K562 (cell line): ENCODE measurements around the gene GMDS. TPM values are rescaled to one million over a fixed set of nuclear protein-coding genes. Genes with fewer than 3 reads are reported as not detected.

Experiments
- ATAC-seq: fragments of 200-7000 bp; cut with Tn5 transposase; 3 replicates; pipeline ENCODE4 v1.9.1; 2020; ENCODE audit warnings: moderate library complexity
- BruUV-seq: library from RNA; stranded (reverse); fragments of 400-500 nt; replicated peaks from 2 replicates; lab custom pipeline; 2021; lab: Mats Ljungman, UMichigan
- CTCF ChIA-PET: fragments of 300-600 bp; formaldehyde crosslinking; extraction: SDS; loops from one replicate; lab custom pipeline; 2021; ENCODE audit warnings: low intra/inter-chr PET ratio; lab: Yijun Ruan, JAX
- POLR2A ChIA-PET: fragments of 300-600, 350-650 bp; sonication (Branson Sonifier 250); formaldehyde crosslinking; extraction: SDS; loops from one replicate; lab custom pipeline; 2021; ENCODE audit warnings: antibody characterized with exemption, inconsistent platforms; lab: Yijun Ruan, JAX
- DNase-seq, 4 experiments: peaks; one replicate each; pipeline versions ENCODE4 v3.0.0 to v3.0.0-alpha.2; 2011 to 2018; ENCODE audit warnings: low spot score in 3 of 4, mixed read lengths in 3 of 4; ENCODE audit errors: extremely low read depth in 1 of 4
- FAIRE-seq: peaks from 2 replicates; lab custom pipeline; 2011; peaks lifted over from hg19 to GRCh38; lab: Jason Lieb, UNC
- H2AFZ ChIP-seq: 2 replicates; pipeline ENCODE4 v1.6.0; 2011; ENCODE audit warnings: low read depth, low read length, control low read depth, inconsistent platforms
- H3K27ac ChIP-seq: fragments of 200-600 bp; 3 replicates; pipeline ENCODE4 v1.8.0; 2011; ENCODE audit warnings: low read depth, mild to moderate bottlenecking, control low read depth, inconsistent platforms, low read length, moderate library complexity, mixed read lengths; ENCODE audit errors: extremely low read depth
- H3K27me3 ChIP-seq, 2 experiments: fragments of 300-600 bp in 1 of 2; 2 replicates in 1 of 2; 3 replicates in 1 of 2; pipeline versions ENCODE4 v1.6.0 to v1.8.0; 2011; ENCODE audit warnings: inconsistent platforms in 2 of 2, low read length in 2 of 2, mild to moderate bottlenecking in 1 of 2, mixed read lengths in 1 of 2, moderate library complexity in 1 of 2; ENCODE audit not compliant: control insufficient read depth in 2 of 2, insufficient read depth in 2 of 2
- H3K36me3 ChIP-seq: fragments of 300-600 bp; 3 replicates; pipeline ENCODE4 v1.8.0; 2011; ENCODE audit warnings: mild to moderate bottlenecking, low read length, inconsistent platforms; ENCODE audit not compliant: control insufficient read depth, insufficient read depth
- H3K4me1 ChIP-seq, 2 experiments: fragments of 200-600 bp in 1 of 2; replicated peaks in 1 of 2; 2 replicates in 1 of 2; 3 replicates in 1 of 2; pipeline versions ENCODE4 v1.5.1 to v1.8.0; 2011; ENCODE audit warnings: inconsistent platforms in 2 of 2, low read length in 2 of 2, mild to moderate bottlenecking in 1 of 2, mixed read lengths in 1 of 2, moderate library complexity in 1 of 2; ENCODE audit not compliant: control insufficient read depth in 2 of 2, insufficient read depth in 2 of 2
- H3K4me2 ChIP-seq: 2 replicates; pipeline ENCODE4 v1.6.1; 2011; ENCODE audit warnings: low read length, control low read depth, inconsistent platforms, mixed read lengths; ENCODE audit not compliant: insufficient read depth
- H3K4me3 ChIP-seq: fragments of 200-600 bp; sonication (generic), shearing (Covaris generic); 2 replicates; pipeline ENCODE4 v1.5.1; 2016; ENCODE audit warnings: control low read depth, inconsistent platforms
- H3K79me2 ChIP-seq: fragments of 200-600 bp; 3 replicates; pipeline ENCODE4 v1.8.0; 2011; ENCODE audit warnings: low read length, inconsistent platforms; ENCODE audit not compliant: control insufficient read depth, insufficient read depth
- H3K9ac ChIP-seq, 2 experiments: 2 replicates each; pipeline versions ENCODE4 v1.6.0 to v1.6.1; 2011; ENCODE audit warnings: low read depth in 2 of 2, low read length in 2 of 2, control low read depth in 1 of 2, inconsistent platforms in 1 of 2, mild to moderate bottlenecking in 1 of 2, mixed read lengths in 1 of 2; ENCODE audit not compliant: insufficient read depth in 1 of 2
- H3K9me1 ChIP-seq: one replicate; pipeline ENCODE4 v1.6.0; 2011; ENCODE audit warnings: inconsistent platforms, mild to moderate bottlenecking, low read length, moderate library complexity; ENCODE audit not compliant: control insufficient read depth, insufficient read depth
- H3K9me3 ChIP-seq: replicated peaks from 2 replicates; pipeline ENCODE4 v1.5.1; 2011; ENCODE audit warnings: low read depth, low read length, inconsistent platforms; ENCODE audit not compliant: control insufficient read depth, insufficient read depth
- H4K20me1 ChIP-seq: replicated peaks from 2 replicates; pipeline ENCODE4 v1.6.1; 2011; ENCODE audit warnings: low read length, inconsistent platforms, mixed read lengths; ENCODE audit not compliant: control insufficient read depth, insufficient read depth
- CEBPB ChIP-seq: fragments of 450-650 bp; IDR thresholded peaks from 2 replicates; pipeline ENCODE4 v1.6.1; 2016; ENCODE audit warnings: missing genetic modification characterization, missing compliant biosample characterization
- NCOA4 ChIP-seq: fragments of 450-650 bp; IDR thresholded peaks from 2 replicates; pipeline ENCODE4 v1.6.1; 2018; ENCODE audit warnings: mild to moderate bottlenecking; ENCODE audit not compliant: partially characterized antibody
- RAD21 ChIP-seq, 2 experiments: fragments of 250-450 bp in 1 of 2; fragments of 450-650 bp in 1 of 2; sonication (Bioruptor Pico) in 1 of 2; formaldehyde crosslinking in 1 of 2; IDR thresholded peaks in 1 of 2; conservative IDR thresholded peaks in 1 of 2; 2 replicates each; pipeline versions ENCODE4 v1.4.0 to v1.8.0; 2020 to 2022; ENCODE audit warnings: mild to moderate bottlenecking in 2 of 2, moderate library complexity in 1 of 2
- RNF2 ChIP-seq: sonication (generic); IDR thresholded peaks from 2 replicates; pipeline ENCODE4 v1.6.1; 2016
- SP1 ChIP-seq: sonication (generic); formaldehyde crosslinking; IDR thresholded peaks from 2 replicates; pipeline ENCODE4 v1.8.1; 2022; ENCODE audit warnings: mild to moderate bottlenecking, missing genetic modification reagents
- STAG1 ChIP-seq: sonication (generic); formaldehyde crosslinking; IDR thresholded peaks from 2 replicates; pipeline ENCODE4 v1.5.0; 2020; ENCODE audit warnings: missing genetic modification reagents, borderline replicate concordance
- WGBS: fragments of 100-300 bp; shearing (Covaris generic); methylation state at CpG from one replicate; pipeline ENCODE4 v1.1.6; 2016; ENCODE audit warnings: low coverage, mixed read lengths; ENCODE audit not compliant: insufficient coverage; ENCODE audit errors: missing lambda C conversion rate; 5-methylcytosine and 5-hydroxymethylcytosine counted together
- in situ Hi-C: fragments of 300-500 bp; cut with MboI; formaldehyde crosslinking; loops from 4 replicates; pipeline ENCODE4 v1.15.0; 2018; ENCODE audit warnings: inconsistent platforms, mixed read lengths
- intact Hi-C: fragments of 100-400 bp; cut with micrococcal nuclease; formaldehyde crosslinking; loops from 2 replicates; pipeline ENCODE4 v1.14.2; 2022
- polyA plus RNA-seq, 8 experiments: library from polyadenylated mRNA; depleted of rRNA in 4 of 8; stranded (reverse) in 5 of 8; unstranded in 3 of 8; fragments of >200 nt; fragmentation: Nextera tagmentation in 2 of 8; fragmentation: Illumina TruSeq in 1 of 8; extraction: Ambion mirVana in 2 of 8; extraction: Trizol in 1 of 8; gene quantifications; 2 replicates each; pipeline versions ENCODE4 v1.2.1 to v1.2.3, GENCODE V29; 2011 to 2014; ENCODE audit warnings: inconsistent platforms in 1 of 8, missing spikeins in 1 of 8
- total RNA-seq, 7 experiments: library from RNA; depleted of rRNA in 6 of 7; stranded (reverse); fragments of >200 nt in 6 of 7; fragmentation: Illumina TruSeq in 2 of 7; extraction: Trizol in 2 of 7; gene quantifications; 2 replicates each; pipeline versions ENCODE4 v1.2.1 to v1.2.3, GENCODE V29; 2011 to 2021; ENCODE audit warnings: low replicate concordance in 1 of 7
- TF ChIP-seq, protein P1 (sequence below): fragments of 250-450 bp; sonication (Bioruptor Pico); IDR thresholded peaks from 2 replicates; pipeline ENCODE4 v1.5.0; 2022; ENCODE audit warnings: mild to moderate bottlenecking
- TF ChIP-seq, protein P2 (sequence below): sonication (generic); formaldehyde crosslinking; IDR thresholded peaks from 2 replicates; pipeline ENCODE4 v1.8.1; 2023; ENCODE audit warnings: mild to moderate bottlenecking, missing genetic modification reagents, moderate library complexity
- TF ChIP-seq, protein P3 (sequence below): fragments of 250-450 bp; sonication (Bioruptor Pico); IDR thresholded peaks from 2 replicates; pipeline ENCODE4 v1.5.0; 2021; ENCODE audit warnings: mild to moderate bottlenecking, moderate library complexity
- TF ChIP-seq, protein P4 (sequence below): fragments of 450-650 bp; formaldehyde crosslinking; IDR thresholded peaks from 2 replicates; pipeline ENCODE4 v1.4.0; 2020; ENCODE audit warnings: mild to moderate bottlenecking, moderate library complexity

The GMDS gene
- total and polyA plus RNA-seq, 9 of the 15 experiments (the other 6 are each of a cell fraction or from before 2014, with no cell fraction given) = 0.48 to 31.8 (median 13.4) TPM

DNA sequence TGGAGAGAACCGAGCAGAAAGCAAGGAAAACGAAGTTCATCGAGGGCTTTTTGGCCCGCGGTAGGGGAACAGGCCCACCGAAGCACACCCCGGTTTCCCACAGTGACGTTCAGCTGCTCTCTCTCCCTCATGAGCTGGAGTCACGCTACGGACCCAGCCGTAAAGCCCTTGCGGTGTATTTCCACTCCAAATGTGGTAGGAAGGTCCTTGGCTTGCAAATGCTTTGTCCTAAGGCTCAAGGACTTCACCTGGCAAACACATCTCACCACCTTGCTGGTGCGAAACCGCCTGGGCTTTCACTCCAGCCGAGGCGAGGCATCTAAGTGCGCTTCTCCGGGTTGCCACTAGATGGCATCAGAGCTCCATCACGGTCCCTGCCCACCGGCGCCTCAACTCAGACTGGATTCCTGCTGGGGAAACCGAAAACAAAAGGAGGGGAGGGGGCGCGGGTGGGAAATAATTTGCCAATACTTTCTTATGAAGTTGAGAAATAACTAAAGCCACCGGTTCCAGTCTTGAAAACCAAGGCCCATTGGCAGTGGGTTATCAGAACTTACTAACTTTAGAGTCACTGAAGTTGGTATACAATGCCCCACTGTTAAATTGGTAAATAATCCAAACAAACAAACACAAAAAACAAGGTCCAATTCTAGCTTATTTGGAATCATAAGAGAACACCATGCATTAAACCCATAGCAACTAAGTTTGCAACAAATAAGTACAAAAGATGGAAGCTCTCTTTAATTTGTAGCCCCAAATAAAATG is 649.1 kb downstream of the GMDS start:
- peak; percentile 95 for FAIRE-seq
- Histone ChIP-seq H3K9ac (no peak overlapping the region), H2AFZ (0 out of 2 replicates have a peak overlapping the region, but pooled peaks have one; percentile 11), H3K4me2 (no peak overlapping the region), H4K20me1 (peaks cover 11% of the 10 kb centered on the region), H3K4me1 (peaks cover 0 to 11% of the 10 kb centered on the region in 2 experiments; a peak in 1 of 5 replicates), H3K27me3 (peaks cover 43 to 70% of the 10 kb centered on the region in 2 experiments), H3K27ac (no peak overlapping the region), H3K9me3 (no peaks in the 10 kb centered on the region), H3K4me3 (no peak overlapping the region), H3K36me3 (no peaks in the 10 kb centered on the region), H3K9me1 (no peaks in the 10 kb centered on the region), H3K79me2 (no peaks in the 10 kb centered on the region)
- WGBS = under 1% methylated on average over 25 of the region's 25 CpGs
- intact Hi-C loops (loop anchor here (1.0 to 5.0 kb wide), 7 partner anchors 446 to 1146 kb away; no protein-coding TSS in a partner anchor), in situ Hi-C loops (loop anchor here (10.0 kb wide), 1 partner anchor 759 kb away; no protein-coding TSS in a partner anchor)
- ATAC-seq = peak; percentile 94
- POLR2A ChIA-PET = interaction anchor here (0.8 kb wide), 1 partner anchor 593 kb away, joined by 3 read pairs; no protein-coding TSS in a partner anchor
- no TSS peak for BruUV-seq
- DNase-seq = peak; percentile 69 to 90 (median 88)
- CTCF ChIA-PET = interaction anchor here (0.6 to 2.2 kb wide), 8 partner anchors 73 to 1250 kb away, joined by 3 to 14 read pairs (median 5); no protein-coding TSS in a partner anchor
- TF ChIP-seq RNF2 (no peak), CEBPB (tag) (no peak), SP1 (CRISPR knock-in tag) (no peak), RAD21 (CRISPR knock-in tag; conservative IDR thresholded peaks at IDR 0.05 in 1 of 2, IDR thresholded peaks at IDR 0.05 in 1 of 2) (peak; percentile 93 to 94), STAG1 (peak; percentile 99), NCOA4 (no peak)
- TF ChIP-seq, protein P1, sequence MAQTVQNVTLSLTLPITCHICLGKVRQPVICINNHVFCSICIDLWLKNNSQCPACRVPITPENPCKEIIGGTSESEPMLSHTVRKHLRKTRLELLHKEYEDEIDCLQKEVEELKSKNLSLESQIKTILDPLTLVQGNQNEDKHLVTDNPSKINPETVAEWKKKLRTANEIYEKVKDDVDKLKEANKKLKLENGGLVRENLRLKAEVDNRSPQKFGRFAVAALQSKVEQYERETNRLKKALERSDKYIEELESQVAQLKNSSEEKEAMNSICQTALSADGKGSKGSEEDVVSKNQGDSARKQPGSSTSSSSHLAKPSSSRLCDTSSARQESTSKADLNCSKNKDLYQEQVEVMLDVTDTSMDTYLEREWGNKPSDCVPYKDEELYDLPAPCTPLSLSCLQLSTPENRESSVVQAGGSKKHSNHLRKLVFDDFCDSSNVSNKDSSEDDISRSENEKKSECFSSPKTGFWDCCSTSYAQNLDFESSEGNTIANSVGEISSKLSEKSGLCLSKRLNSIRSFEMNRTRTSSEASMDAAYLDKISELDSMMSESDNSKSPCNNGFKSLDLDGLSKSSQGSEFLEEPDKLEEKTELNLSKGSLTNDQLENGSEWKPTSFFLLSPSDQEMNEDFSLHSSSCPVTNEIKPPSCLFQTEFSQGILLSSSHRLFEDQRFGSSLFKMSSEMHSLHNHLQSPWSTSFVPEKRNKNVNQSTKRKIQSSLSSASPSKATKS (CRISPR knock-in tag) = no peak
- TF ChIP-seq, protein P2, sequence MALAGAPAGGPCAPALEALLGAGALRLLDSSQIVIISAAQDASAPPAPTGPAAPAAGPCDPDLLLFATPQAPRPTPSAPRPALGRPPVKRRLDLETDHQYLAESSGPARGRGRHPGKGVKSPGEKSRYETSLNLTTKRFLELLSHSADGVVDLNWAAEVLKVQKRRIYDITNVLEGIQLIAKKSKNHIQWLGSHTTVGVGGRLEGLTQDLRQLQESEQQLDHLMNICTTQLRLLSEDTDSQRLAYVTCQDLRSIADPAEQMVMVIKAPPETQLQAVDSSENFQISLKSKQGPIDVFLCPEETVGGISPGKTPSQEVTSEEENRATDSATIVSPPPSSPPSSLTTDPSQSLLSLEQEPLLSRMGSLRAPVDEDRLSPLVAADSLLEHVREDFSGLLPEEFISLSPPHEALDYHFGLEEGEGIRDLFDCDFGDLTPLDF (CRISPR knock-in tag) = no peak
- TF ChIP-seq, protein P3, sequence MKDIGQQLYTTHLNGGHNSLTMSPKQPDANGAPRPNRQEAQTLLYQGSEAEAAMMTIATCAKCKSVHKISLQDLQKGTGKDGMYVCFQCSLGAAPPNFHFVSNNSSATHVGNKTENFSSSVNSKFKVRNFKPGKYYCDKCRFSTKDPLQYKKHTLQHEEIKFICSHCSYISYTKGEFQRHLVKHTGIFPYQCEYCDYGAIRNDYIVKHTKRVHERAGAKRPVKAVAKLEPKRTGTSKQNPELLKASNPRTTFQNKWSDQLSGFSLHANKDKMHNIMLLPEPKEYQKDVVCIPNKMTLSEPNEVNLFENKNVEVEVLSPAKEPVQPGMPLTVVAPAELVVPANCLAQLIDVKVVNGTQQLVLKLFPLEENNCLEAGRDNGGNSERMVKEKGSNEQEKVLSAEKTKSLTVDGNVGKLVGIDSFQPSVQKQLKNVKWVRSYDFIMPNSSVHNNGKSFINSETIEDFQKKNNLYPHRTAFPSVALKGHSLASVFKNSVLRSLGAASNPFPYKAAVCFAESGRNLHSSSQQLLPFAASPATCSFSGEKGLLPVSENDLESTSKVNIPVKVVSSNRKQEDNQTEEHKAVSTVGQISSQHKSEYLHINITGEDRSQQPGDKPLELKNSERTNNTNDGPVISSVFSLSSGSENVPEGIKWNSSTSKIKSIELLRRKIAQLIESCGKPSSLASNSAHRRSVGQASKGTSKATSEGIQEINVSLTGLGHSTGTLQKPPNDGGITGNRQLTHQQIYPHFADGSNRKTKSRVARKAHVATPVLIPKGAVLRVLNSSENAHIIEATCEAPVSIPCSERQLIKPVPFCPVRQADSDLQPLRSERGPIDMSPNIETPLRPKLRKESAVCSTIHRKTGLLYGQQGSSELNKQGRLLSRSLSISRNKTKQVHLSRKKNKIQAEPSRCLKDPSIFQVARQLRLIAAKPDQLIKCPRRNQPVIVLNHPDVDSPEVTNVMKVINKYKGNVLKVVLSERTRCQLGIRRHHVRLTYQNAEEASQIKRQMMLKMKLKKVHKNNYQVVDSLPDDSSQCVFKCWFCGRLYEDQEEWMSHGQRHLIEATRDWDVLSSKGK (CRISPR knock-in tag) = no peak
- TF ChIP-seq, protein P4, sequence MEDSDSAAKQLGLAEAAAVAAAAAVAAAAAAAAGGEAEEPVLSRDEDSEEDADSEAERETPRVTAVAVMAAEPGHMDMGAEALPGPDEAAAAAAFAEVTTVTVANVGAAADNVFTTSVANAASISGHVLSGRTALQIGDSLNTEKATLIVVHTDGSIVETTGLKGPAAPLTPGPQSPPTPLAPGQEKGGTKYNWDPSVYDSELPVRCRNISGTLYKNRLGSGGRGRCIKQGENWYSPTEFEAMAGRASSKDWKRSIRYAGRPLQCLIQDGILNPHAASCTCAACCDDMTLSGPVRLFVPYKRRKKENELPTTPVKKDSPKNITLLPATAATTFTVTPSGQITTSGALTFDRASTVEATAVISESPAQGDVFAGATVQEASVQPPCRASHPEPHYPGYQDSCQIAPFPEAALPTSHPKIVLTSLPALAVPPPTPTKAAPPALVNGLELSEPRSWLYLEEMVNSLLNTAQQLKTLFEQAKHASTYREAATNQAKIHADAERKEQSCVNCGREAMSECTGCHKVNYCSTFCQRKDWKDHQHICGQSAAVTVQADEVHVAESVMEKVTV = peak; percentile 91
